ENCODE results near the gene C1orf226.

Gene C1orf226

GRCh38 chr1:162396201-162396906 lies 14.8 kb downstream of the C1orf226 start:
- Histone ChIP-seq H3K9me3 (replicated peaks in 1 of 11) (no peaks in the 10 kb centered on the region), H3K4me2 (no peak overlapping the region), H4K20me1 (no peaks in the 10 kb centered on the region), H3K9ac (no peak overlapping the region), H3K27ac (no peak overlapping the region), H3K4me3 (no peak overlapping the region), H3K27me3 (no peaks in the 10 kb centered on the region), H3K4me1 (peaks cover 0 to 6% (median 5%) of the 10 kb centered on the region in 10 experiments; a peak in 6 of 20 replicates), H3K36me3 (no peaks in the 10 kb centered on the region)
- TF ChIP-seq Cebpa-rat (IDR thresholded peaks at IDR 0.05) = no peak

GRCh38 chr1:162397039-162397448 lies 15.5 kb downstream of the C1orf226 start:
- H3K9ac ChIP-seq = no peak overlapping the region
- H3K9me3 ChIP-seq (replicated peaks in 1 of 11) = no peaks in the 10 kb centered on the region
- H3K27me3 ChIP-seq = no peaks in the 10 kb centered on the region
- no peak overlapping the region for H3K4me3 ChIP-seq
- H3K4me1 ChIP-seq = no peaks in the 10 kb centered on the region; a peak in 1 of 20 replicates
- no peaks in the 10 kb centered on the region for H4K20me1 ChIP-seq
- no peak overlapping the region for H3K4me2 ChIP-seq
- H3K27ac ChIP-seq = no peak overlapping the region
- no peaks in the 10 kb centered on the region for H3K36me3 ChIP-seq
- TF ChIP-seq Cebpa-rat (IDR thresholded peaks at IDR 0.05) = no peak

DNA sequence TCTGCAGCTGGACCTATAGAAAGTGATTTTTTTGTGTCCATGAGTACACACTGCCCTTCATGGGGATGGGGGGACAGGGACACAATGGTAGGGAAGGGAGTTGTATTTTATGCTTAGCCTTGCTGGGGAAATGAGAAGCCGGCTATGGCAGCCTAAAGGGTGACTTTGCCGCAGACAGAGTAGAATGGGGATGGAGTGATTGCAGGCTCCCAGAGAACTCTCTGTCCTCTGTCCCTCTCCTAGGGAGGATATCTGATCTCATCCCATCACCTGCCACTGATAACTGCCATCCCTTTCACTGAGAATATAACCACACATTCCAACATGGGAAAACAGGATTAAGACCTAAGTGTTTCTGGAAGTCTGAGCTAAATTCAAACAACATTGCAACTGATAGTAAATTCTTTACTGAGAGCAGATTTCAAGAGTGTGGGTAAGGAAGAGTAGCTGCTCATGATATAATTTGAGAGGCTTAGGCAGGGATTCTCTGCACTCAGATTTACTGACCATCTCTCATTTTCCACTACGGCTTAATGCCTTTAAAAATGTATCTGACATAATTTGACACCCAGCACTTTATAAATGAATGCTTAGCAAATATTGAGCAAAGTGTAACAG lies 16.5 kb downstream of the C1orf226 start:
- Histone ChIP-seq H3K36me3 (no peaks in the 10 kb centered on the region), H4K20me1 (no peaks in the 10 kb centered on the region), H3K9me3 (replicated peaks in 1 of 11) (no peaks in the 10 kb centered on the region), H3K4me3 (no peak overlapping the region), H3K27me3 (no peaks in the 10 kb centered on the region), H3K9ac (no peak overlapping the region), H3K27ac (no peak overlapping the region), H3K4me1 (no peaks in the 10 kb centered on the region), H3K4me2 (no peak overlapping the region)
- no peak for TF ChIP-seq Cebpa-rat (IDR thresholded peaks at IDR 0.05)

DNA sequence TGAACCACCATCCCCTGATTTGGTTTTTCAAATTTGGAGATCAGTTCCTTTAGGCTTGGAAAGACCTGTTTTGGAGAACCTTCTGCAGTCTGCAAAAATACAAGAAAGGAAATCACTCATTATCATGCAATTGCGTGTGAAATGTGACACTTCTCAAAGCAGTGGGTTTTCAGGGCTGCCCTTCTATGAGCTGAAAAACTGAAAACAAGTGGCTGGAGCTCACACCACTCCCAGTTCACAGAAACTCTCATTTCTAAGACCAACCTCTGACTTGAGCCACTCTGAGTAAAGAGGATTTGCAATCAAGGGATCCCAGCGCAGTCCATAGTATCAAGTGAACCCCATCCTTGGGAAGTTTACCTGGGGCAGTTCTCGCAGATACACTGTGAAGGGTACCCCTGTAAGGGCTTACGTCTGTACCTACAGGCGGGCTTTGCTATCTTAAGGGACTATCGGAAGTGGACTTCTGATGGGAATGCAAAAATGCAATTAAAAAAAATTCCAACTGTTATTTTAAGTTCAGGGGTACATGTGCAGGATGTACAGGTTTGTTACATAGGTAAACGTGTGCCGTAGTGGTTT lies 17.6 kb downstream of the C1orf226 start:
- Histone ChIP-seq H3K4me2 (no peak overlapping the region), H3K36me3 (no peaks in the 10 kb centered on the region), H3K4me1 (no peaks in the 10 kb centered on the region), H3K9ac (no peak overlapping the region), H3K4me3 (no peak overlapping the region), H3K27ac (no peak overlapping the region), H3K9me3 (replicated peaks in 1 of 11) (no peaks in the 10 kb centered on the region), H3K27me3 (no peaks in the 10 kb centered on the region), H4K20me1 (no peaks in the 10 kb centered on the region)
- no peak for TF ChIP-seq Cebpa-rat (IDR thresholded peaks at IDR 0.05)

GRCh38 chr1:162400790-162401355 lies 19.3 kb downstream of the C1orf226 start:
- Histone ChIP-seq H3K27me3 (no peaks in the 10 kb centered on the region), H3K4me2 (no peak overlapping the region), H3K4me3 (no peak overlapping the region), H3K36me3 (no peaks in the 10 kb centered on the region), H3K9ac (no peak overlapping the region), H3K4me1 (peaks cover 0 to 6% (median 0%) of the 10 kb centered on the region in 10 experiments; a peak in 4 of 20 replicates), H3K27ac (no peak overlapping the region), H3K9me3 (replicated peaks in 1 of 11) (no peaks in the 10 kb centered on the region), H4K20me1 (no peaks in the 10 kb centered on the region)
- TF ChIP-seq Cebpa-rat (IDR thresholded peaks at IDR 0.05) = no peak

- Histone ChIP-seq H3K9me3 (replicated peaks in 1 of 11) (no peaks in the 10 kb centered on the region), H3K4me2 (peak overlapping the region in 3 of 11 experiments; percentile 6 to 31 (median 7); a peak in 1 of 22 replicates), H3K4me3 (no peak overlapping the region), H3K27me3 (no peaks in the 10 kb centered on the region), H3K9ac (no peak overlapping the region), H3K27ac (no peak overlapping the region), H3K36me3 (no peaks in the 10 kb centered on the region), H3K4me1 (peaks cover 0 to 6% (median 0%) of the 10 kb centered on the region in 10 experiments; a peak in 4 of 20 replicates), H4K20me1 (no peaks in the 10 kb centered on the region)
- no peak for TF ChIP-seq Cebpa-rat (IDR thresholded peaks at IDR 0.05)
Observed at GRCh38 chr1:162404550-162405160, 23.1 kb downstream of the C1orf226 start.

DNA sequence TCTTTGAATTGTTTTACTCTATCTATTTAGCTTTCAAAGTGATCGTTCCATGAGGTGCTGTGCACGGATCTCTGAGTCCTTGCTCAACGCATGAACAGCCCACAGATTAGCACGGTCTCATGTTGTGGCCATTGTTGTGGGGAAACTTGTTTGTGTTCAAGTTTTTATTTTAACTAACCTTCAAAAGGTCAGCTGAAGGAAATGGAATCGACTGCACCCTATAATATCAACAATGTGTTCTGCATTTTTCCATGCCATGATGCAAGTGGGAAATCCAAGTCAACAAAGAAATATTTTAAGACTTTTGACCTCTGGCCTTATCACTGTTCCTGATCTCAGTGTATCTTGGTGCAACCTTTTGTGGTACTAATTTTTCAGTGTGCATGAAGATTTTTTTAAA lies 24.3 kb downstream of the C1orf226 start:
- no peaks in the 10 kb centered on the region for H3K36me3 ChIP-seq
- no peak overlapping the region for H3K27ac ChIP-seq
- no peak overlapping the region for H3K4me2 ChIP-seq
- no peak overlapping the region for H3K9ac ChIP-seq
- H3K27me3 ChIP-seq = no peaks in the 10 kb centered on the region
- no peaks in the 10 kb centered on the region for H3K9me3 ChIP-seq (replicated peaks in 1 of 11)
- no peak for TF ChIP-seq Cebpa-rat (IDR thresholded peaks at IDR 0.05)
- peaks cover 0 to 6% (median 0%) of the 10 kb centered on the region in 10 experiments; a peak in 4 of 20 replicates for H3K4me1 ChIP-seq
- H3K4me3 ChIP-seq = no peak overlapping the region
- no peaks in the 10 kb centered on the region for H4K20me1 ChIP-seq

GRCh38 chr1:162406811-162407210 lies 25.3 kb downstream of the C1orf226 start:
- no peak for TF ChIP-seq Cebpa-rat (IDR thresholded peaks at IDR 0.05)
- H3K9me3 ChIP-seq (replicated peaks in 1 of 11) = no peaks in the 10 kb centered on the region
- H3K36me3 ChIP-seq = no peaks in the 10 kb centered on the region
- H3K27ac ChIP-seq = no peak overlapping the region
- no peaks in the 10 kb centered on the region for H4K20me1 ChIP-seq
- H3K9ac ChIP-seq = no peak overlapping the region
- no peak overlapping the region for H3K4me2 ChIP-seq
- peaks cover 0 to 6% (median 0%) of the 10 kb centered on the region in 10 experiments; a peak in 4 of 20 replicates for H3K4me1 ChIP-seq
- H3K4me3 ChIP-seq = no peak overlapping the region
- H3K27me3 ChIP-seq = no peaks in the 10 kb centered on the region

DNA sequence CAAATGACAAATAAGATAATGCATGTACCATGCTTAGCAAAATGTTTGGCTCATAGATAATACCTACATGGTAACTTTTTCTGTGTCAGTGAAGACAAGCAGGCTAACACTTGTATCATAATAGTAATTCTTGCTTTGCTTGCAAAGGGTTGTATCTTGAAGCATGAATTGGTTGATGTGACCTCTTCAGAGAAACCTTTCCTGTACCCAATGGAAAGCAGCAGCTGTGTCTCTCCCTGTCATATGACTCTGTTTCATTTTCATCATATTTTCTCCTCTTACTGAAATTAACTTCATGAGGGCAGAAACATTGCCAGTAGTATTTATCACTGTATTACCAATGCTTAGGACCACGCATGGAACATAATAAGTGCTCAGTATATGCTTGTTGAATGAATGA lies 26.0 kb downstream of the C1orf226 start:
- Histone ChIP-seq H4K20me1 (no peaks in the 10 kb centered on the region), H3K27me3 (no peaks in the 10 kb centered on the region), H3K4me1 (peaks cover 0 to 6% (median 0%) of the 10 kb centered on the region in 10 experiments; a peak in 4 of 20 replicates), H3K9ac (no peak overlapping the region), H3K4me3 (no peak overlapping the region), H3K36me3 (no peaks in the 10 kb centered on the region), H3K4me2 (no peak overlapping the region), H3K9me3 (replicated peaks in 1 of 11) (no peaks in the 10 kb centered on the region), H3K27ac (no peak overlapping the region)
- TF ChIP-seq Cebpa-rat (IDR thresholded peaks at IDR 0.05) = no peak
